ENCODE data around the gene EIF4G3. TPM values are rescaled to one million over a fixed set of nuclear protein-coding genes. Genes with fewer than 3 reads are reported as not detected.

Gene EIF4G3
- total RNA-seq, 1 donor from 2014 or later = 33.9 TPM

GRCh38 chr1:20871419-20871818, 305.3 kb downstream of the EIF4G3 start:
- TF ChIP-seq CTCF (IDR thresholded peaks at IDR 0.05; ENCODE audit: borderline replicate concordance) = no peak
- H3K4me1 ChIP-seq = no peaks in the 10 kb centered on the region
- no peak for DNase-seq
- no peaks in the 10 kb centered on the region for H3K27me3 ChIP-seq (ENCODE audit: low read depth)
- no peaks in the 10 kb centered on the region for H3K9me3 ChIP-seq (replicated peaks)
- H3K4me3 ChIP-seq = no peak overlapping the region
- H3K27ac ChIP-seq (replicated peaks) = no peak overlapping the region
- intact Hi-C loops (cut with micrococcal nuclease) = no loop called here
- H3K36me3 ChIP-seq = peaks cover 13% of the 10 kb centered on the region

- Histone ChIP-seq H3K27ac (replicated peaks) (no peak overlapping the region), H3K9me3 (replicated peaks) (no peaks in the 10 kb centered on the region), H3K36me3 (peaks cover 12% of the 10 kb centered on the region), H3K4me3 (no peak overlapping the region), H3K4me1 (no peaks in the 10 kb centered on the region), H3K27me3 (ENCODE audit: low read depth) (no peaks in the 10 kb centered on the region)
- no peak for TF ChIP-seq CTCF (IDR thresholded peaks at IDR 0.05; ENCODE audit: borderline replicate concordance)
- intact Hi-C loops (cut with micrococcal nuclease) = no loop called here
- no peak for DNase-seq
Observed at GRCh38 chr1:20870718-20871117, 306.0 kb downstream of the EIF4G3 start.

- no peak overlapping the region for H3K4me3 ChIP-seq
- H3K27me3 ChIP-seq (ENCODE audit: low read depth) = no peaks in the 10 kb centered on the region
Observed at GRCh38 chr1:20868263-20868662, 308.4 kb downstream of the EIF4G3 start.

GRCh38 chr1:20867847-20868246, 308.9 kb downstream of the EIF4G3 start:
- Histone ChIP-seq H3K4me1 (no peaks in the 10 kb centered on the region), H3K4me3 (no peak overlapping the region), H3K27ac (replicated peaks) (no peak overlapping the region), H3K9me3 (replicated peaks) (no peaks in the 10 kb centered on the region), H3K36me3 (peaks cover 19% of the 10 kb centered on the region), H3K27me3 (ENCODE audit: low read depth) (no peaks in the 10 kb centered on the region)
- intact Hi-C loops (cut with micrococcal nuclease) = no loop called here
- TF ChIP-seq CTCF (IDR thresholded peaks at IDR 0.05; ENCODE audit: borderline replicate concordance) = no peak
- no peak for DNase-seq

More at GRCh38 chr1:20868263-20868662, 308.4 kb downstream of the EIF4G3 start:
- DNase-seq = no peak
- no peaks in the 10 kb centered on the region for H3K4me1 ChIP-seq
- TF ChIP-seq CTCF (IDR thresholded peaks at IDR 0.05; ENCODE audit: borderline replicate concordance) = no peak
- no peaks in the 10 kb centered on the region for H3K9me3 ChIP-seq (replicated peaks)
- peaks cover 16% of the 10 kb centered on the region for H3K36me3 ChIP-seq
- H3K27ac ChIP-seq (replicated peaks) = no peak overlapping the region
- intact Hi-C loops (cut with micrococcal nuclease) = no loop called here

GRCh38 chr1:20867062-20867461, 309.6 kb downstream of the EIF4G3 start:
- no peak overlapping the region for H3K4me3 ChIP-seq
- no peaks in the 10 kb centered on the region for H3K9me3 ChIP-seq (replicated peaks)
- H3K27me3 ChIP-seq (ENCODE audit: low read depth) = no peaks in the 10 kb centered on the region
- intact Hi-C loops (cut with micrococcal nuclease) = no loop called here
- H3K27ac ChIP-seq (replicated peaks) = no peak overlapping the region
- no peaks in the 10 kb centered on the region for H3K4me1 ChIP-seq
- H3K36me3 ChIP-seq = peaks cover 27% of the 10 kb centered on the region
- no peak for TF ChIP-seq CTCF (IDR thresholded peaks at IDR 0.05; ENCODE audit: borderline replicate concordance)
- DNase-seq = no peak

- intact Hi-C loops (cut with micrococcal nuclease) = no loop called here
- no peak overlapping the region for H3K27ac ChIP-seq (replicated peaks)
- peaks cover 48% of the 10 kb centered on the region for H3K36me3 ChIP-seq
- no peak for TF ChIP-seq CTCF (IDR thresholded peaks at IDR 0.05; ENCODE audit: borderline replicate concordance)
- H3K4me3 ChIP-seq = no peak overlapping the region
- H3K4me1 ChIP-seq = no peaks in the 10 kb centered on the region
- H3K27me3 ChIP-seq (ENCODE audit: low read depth) = no peaks in the 10 kb centered on the region
- no peaks in the 10 kb centered on the region for H3K9me3 ChIP-seq (replicated peaks)
- DNase-seq = no peak
Observed at GRCh38 chr1:20865001-20865400, 311.7 kb downstream of the EIF4G3 start.
